Fibroblast of lung (primary cell): Measurements from ENCODE around the gene DAGLA. TPM values are rescaled to one million over a fixed set of nuclear protein-coding genes. Genes with fewer than 3 reads are reported as not detected.

ENCODE experiments used
- DNase-seq, 2 donors: peaks; one replicate each; pipeline versions ENCODE4 v3.0.0 to v3.0.0-alpha.2; 2010; ENCODE audit warnings: low read depth in 2 of 2
- H2AFZ ChIP-seq: 2 replicates; pipeline ENCODE4 v1.5.1; 2012; ENCODE audit warnings: low read length, control low read depth, inconsistent platforms
- H3K27ac ChIP-seq: 2 replicates; pipeline ENCODE4 v1.5.1; 2011; ENCODE audit warnings: low read length, control low read depth; ENCODE audit not compliant: insufficient read depth
- H3K27me3 ChIP-seq: 2 replicates; pipeline ENCODE4 v1.5.1; 2011; ENCODE audit warnings: mild to moderate bottlenecking, low read length; ENCODE audit not compliant: control insufficient read depth, insufficient read depth
- H3K36me3 ChIP-seq: 2 replicates; pipeline ENCODE4 v1.5.1; 2011; ENCODE audit warnings: low read length; ENCODE audit not compliant: control insufficient read depth, insufficient read depth
- H3K4me1 ChIP-seq: 2 replicates; pipeline ENCODE4 v1.5.1; 2011; ENCODE audit warnings: low read length; ENCODE audit not compliant: control insufficient read depth, insufficient read depth; ENCODE audit errors: extremely low read depth
- H3K4me2 ChIP-seq: 2 replicates; pipeline ENCODE4 v1.5.1; 2011; ENCODE audit warnings: low read length, control low read depth; ENCODE audit not compliant: insufficient read depth; ENCODE audit errors: extremely low read depth
- H3K4me3 ChIP-seq, 4 experiments: fragments of 200-600 bp in 1 of 4; sonication (generic) in 1 of 4; replicated peaks in 1 of 4; 2 replicates each; pipeline ENCODE4 v1.5.1; 2011 to 2016; ENCODE audit warnings: low read length in 4 of 4, low read depth in 3 of 4, mild to moderate bottlenecking in 3 of 4, control low read depth in 2 of 4, inconsistent platforms in 1 of 4, mixed read lengths in 1 of 4; ENCODE audit not compliant: insufficient read depth in 1 of 4; ENCODE audit errors: control extremely low read depth in 1 of 4
- H3K79me2 ChIP-seq: 2 replicates; pipeline ENCODE4 v1.5.1; 2012; ENCODE audit warnings: mild to moderate bottlenecking, low read length, inconsistent platforms; ENCODE audit not compliant: control insufficient read depth, insufficient read depth
- H3K9ac ChIP-seq: 2 replicates; pipeline ENCODE4 v1.5.1; 2011; ENCODE audit warnings: mild to moderate bottlenecking, low read length, control low read depth; ENCODE audit not compliant: insufficient read depth
- H3K9me3 ChIP-seq: 2 replicates; pipeline ENCODE4 v1.5.1; 2012; ENCODE audit warnings: low read depth, low read length; ENCODE audit not compliant: control insufficient read depth, insufficient read depth
- H4K20me1 ChIP-seq: 2 replicates; pipeline ENCODE4 v1.5.1; 2011; ENCODE audit warnings: low read length; ENCODE audit not compliant: control insufficient read depth, insufficient read depth; ENCODE audit errors: extremely low read depth
- CTCF ChIP-seq, 2 donors: IDR thresholded peaks in 1 of 2; conservative IDR thresholded peaks in 1 of 2; 1 replicate in 1 of 2; 2 replicates in 1 of 2; pipeline ENCODE4 v1.5.1; 2011 to 2012; ENCODE audit warnings: low read length in 2 of 2, control low read depth in 1 of 2, inconsistent platforms in 1 of 2, low read depth in 1 of 2, mild to moderate bottlenecking in 1 of 2
- EZH2 ChIP-seq: IDR thresholded peaks from 2 replicates; pipeline ENCODE4 v1.5.1; 2012; ENCODE audit warnings: low read length, control low read depth, mild to moderate bottlenecking; ENCODE audit errors: missing control alignments
- polyA plus RNA-seq, 2 donors: library from polyadenylated mRNA; depleted of rRNA in 1 of 2; stranded (reverse) in 1 of 2; unstranded in 1 of 2; fragments of >200 nt; gene quantifications; 2 replicates each; pipeline ENCODE4 v1.2.1, GENCODE V29; 2011 to 2012; ENCODE audit warnings: missing spikeins in 1 of 2
- total RNA-seq: library from RNA; depleted of rRNA; stranded (reverse); fragments of >200 nt; gene quantifications from 2 replicates; pipeline ENCODE4 v1.2.1, GENCODE V29; 2014

DAGLA gene
- total and polyA plus RNA-seq, 2 donors (not counting 1 experiment from before 2014, with no cell fraction given), result 1.00 to 2.0 TPM

GRCh38 chr11:61778357-61778886 lies 98.2 kb downstream of the DAGLA start:
- DNase-seq, result no peak
- no peaks in the 10 kb centered on the region for H3K27me3 ChIP-seq
- no peak for TF ChIP-seq CTCF (conservative IDR thresholded peaks at IDR 0.05 in 1 of 2, IDR thresholded peaks at IDR 0.05 in 1 of 2; ENCODE audit: low read depth in 1 of 2, low read length in 2 of 2)
- TF ChIP-seq EZH2, result no peak
- H3K9ac ChIP-seq, result no peak overlapping the region
- H3K4me3 ChIP-seq, result no peak overlapping the region
- no peak overlapping the region for H2AFZ ChIP-seq
- no peaks in the 10 kb centered on the region for H4K20me1 ChIP-seq
- no peak overlapping the region for H3K4me2 ChIP-seq
- H3K4me1 ChIP-seq, result no peaks in the 10 kb centered on the region
- no peaks in the 10 kb centered on the region for H3K36me3 ChIP-seq
- no peaks in the 10 kb centered on the region for H3K9me3 ChIP-seq
- no peak overlapping the region for H3K27ac ChIP-seq
- H3K79me2 ChIP-seq, result no peaks in the 10 kb centered on the region

GRCh38 chr11:61778920-61779650 lies 98.9 kb downstream of the DAGLA start:
- TF ChIP-seq CTCF (conservative IDR thresholded peaks at IDR 0.05 in 1 of 2, IDR thresholded peaks at IDR 0.05 in 1 of 2; ENCODE audit: low read depth in 1 of 2, low read length in 2 of 2) (no peak), EZH2 (no peak)
- H3K27me3 ChIP-seq, result no peaks in the 10 kb centered on the region
- no peaks in the 10 kb centered on the region for H3K4me1 ChIP-seq
- no peaks in the 10 kb centered on the region for H3K79me2 ChIP-seq
- no peak overlapping the region for H2AFZ ChIP-seq
- no peaks in the 10 kb centered on the region for H3K36me3 ChIP-seq
- no peak overlapping the region for H3K4me2 ChIP-seq
- DNase-seq, result no peak
- no peaks in the 10 kb centered on the region for H3K9me3 ChIP-seq
- H3K9ac ChIP-seq, result no peak overlapping the region
- no peak overlapping the region for H3K4me3 ChIP-seq
- H4K20me1 ChIP-seq, result no peaks in the 10 kb centered on the region
- no peak overlapping the region for H3K27ac ChIP-seq

- Histone ChIP-seq H3K9ac (no peak overlapping the region), H3K9me3 (no peaks in the 10 kb centered on the region), H4K20me1 (no peaks in the 10 kb centered on the region), H3K4me1 (no peaks in the 10 kb centered on the region), H2AFZ (no peak overlapping the region), H3K4me3 (no peak overlapping the region), H3K79me2 (no peaks in the 10 kb centered on the region), H3K36me3 (no peaks in the 10 kb centered on the region), H3K27ac (no peak overlapping the region), H3K27me3 (no peaks in the 10 kb centered on the region), H3K4me2 (no peak overlapping the region)
- no peak for DNase-seq
- TF ChIP-seq EZH2 (no peak), CTCF (conservative IDR thresholded peaks at IDR 0.05 in 1 of 2, IDR thresholded peaks at IDR 0.05 in 1 of 2; ENCODE audit: low read depth in 1 of 2, low read length in 2 of 2) (no peak)
Observed at GRCh38 chr11:61779666-61780525, 99.7 kb downstream of the DAGLA start.
